ENCODE results near the gene ANOS1. TPM values are rescaled to one million over a fixed set of nuclear protein-coding genes. Genes with fewer than 3 reads are reported as not detected.

Gene ANOS1, protein sequence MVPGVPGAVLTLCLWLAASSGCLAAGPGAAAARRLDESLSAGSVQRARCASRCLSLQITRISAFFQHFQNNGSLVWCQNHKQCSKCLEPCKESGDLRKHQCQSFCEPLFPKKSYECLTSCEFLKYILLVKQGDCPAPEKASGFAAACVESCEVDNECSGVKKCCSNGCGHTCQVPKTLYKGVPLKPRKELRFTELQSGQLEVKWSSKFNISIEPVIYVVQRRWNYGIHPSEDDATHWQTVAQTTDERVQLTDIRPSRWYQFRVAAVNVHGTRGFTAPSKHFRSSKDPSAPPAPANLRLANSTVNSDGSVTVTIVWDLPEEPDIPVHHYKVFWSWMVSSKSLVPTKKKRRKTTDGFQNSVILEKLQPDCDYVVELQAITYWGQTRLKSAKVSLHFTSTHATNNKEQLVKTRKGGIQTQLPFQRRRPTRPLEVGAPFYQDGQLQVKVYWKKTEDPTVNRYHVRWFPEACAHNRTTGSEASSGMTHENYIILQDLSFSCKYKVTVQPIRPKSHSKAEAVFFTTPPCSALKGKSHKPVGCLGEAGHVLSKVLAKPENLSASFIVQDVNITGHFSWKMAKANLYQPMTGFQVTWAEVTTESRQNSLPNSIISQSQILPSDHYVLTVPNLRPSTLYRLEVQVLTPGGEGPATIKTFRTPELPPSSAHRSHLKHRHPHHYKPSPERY
- 2.1 and 6.5 TPM in 2 replicates for total RNA-seq

DNA sequence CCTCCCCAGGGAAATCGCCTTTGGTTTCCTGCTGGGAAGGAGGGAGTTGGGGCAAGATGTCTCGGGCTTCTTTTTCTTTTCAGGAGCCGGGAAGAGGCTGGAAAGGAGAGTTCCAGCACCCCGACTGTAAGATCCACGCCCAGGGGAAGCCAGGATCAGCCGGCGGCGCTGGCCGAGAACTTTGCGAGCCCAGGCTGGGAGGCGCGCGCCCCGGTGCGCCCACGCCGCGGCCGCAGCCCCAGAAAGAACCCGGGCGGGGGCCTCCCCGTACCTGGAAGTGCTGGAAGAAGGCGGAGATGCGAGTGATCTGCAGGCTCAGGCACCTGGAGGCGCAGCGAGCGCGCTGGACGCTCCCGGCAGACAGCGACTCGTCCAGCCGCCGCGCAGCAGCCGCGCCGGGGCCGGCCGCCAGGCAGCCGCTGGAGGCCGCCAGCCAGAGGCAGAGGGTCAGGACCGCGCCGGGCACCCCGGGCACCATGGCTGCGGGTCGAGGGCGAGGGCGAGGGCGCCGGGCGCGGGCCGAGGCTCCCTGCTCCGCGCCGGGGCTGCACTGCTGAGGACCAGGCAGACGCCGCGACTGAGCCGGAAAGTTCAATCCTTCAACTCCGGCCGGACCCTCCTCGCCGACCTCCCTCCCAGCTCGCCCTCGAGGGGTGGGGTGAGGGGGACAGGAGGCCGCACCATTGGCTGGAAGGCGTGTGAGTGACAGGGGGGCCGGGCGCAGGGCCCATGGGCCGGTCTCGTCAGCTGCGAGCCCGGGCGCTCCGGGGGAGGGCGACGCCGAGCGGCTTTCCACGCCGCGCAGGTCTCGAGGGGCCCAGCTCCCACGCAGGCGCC lies at the start of gene ANOS1:
TSS of gene ANOS1 (minus strand) at position 579 of the 837 bp plus-strand sequence. CDS start at position 478, 101 bp downstream.

Other genes with a start within 250 kb of the ANOS1 start
- not detected in 2 replicates for gene FAM9A, start 69.2 kb upstream of the ANOS1 start, total RNA-seq

Data from regular cardiac myocyte (primary cell).